Loucy (cell line): ENCODE data around the gene LRRN4CL.

Experiments
- H2AFZ ChIP-seq: fragments of 200-600 bp; sonication (generic); 2 replicates; pipeline ENCODE4 v1.6.0; 2016; ENCODE audit warnings: antibody characterized with exemption, mild to moderate bottlenecking, low read length, moderate library complexity
- H3F3A ChIP-seq: fragments of 200-600 bp; 2 replicates; pipeline ENCODE4 v1.6.0; 2016; ENCODE audit warnings: antibody characterized with exemption, low read depth, mild to moderate bottlenecking
- H3K27me3 ChIP-seq: fragments of 200-600 bp; sonication (generic); 2 replicates; pipeline ENCODE4 v1.6.1; 2014; ENCODE audit warnings: low read length, mild to moderate bottlenecking; ENCODE audit not compliant: insufficient read depth, poor library complexity, severe bottlenecking
- H3K36me3 ChIP-seq: fragments of 200-600 bp; sonication (generic); 2 replicates; pipeline ENCODE4 v1.6.1; 2016; ENCODE audit warnings: low read length; ENCODE audit not compliant: insufficient read depth
- H3K4me1 ChIP-seq: fragments of 200-600 bp; sonication (generic); 2 replicates; pipeline ENCODE4 v1.5.1; 2014; ENCODE audit warnings: low read length, mild to moderate bottlenecking; ENCODE audit not compliant: insufficient read depth, poor library complexity, severe bottlenecking
- H3K4me2 ChIP-seq: fragments of 200-600 bp; sonication (generic); 2 replicates; pipeline ENCODE4 v1.6.0; 2014; ENCODE audit warnings: antibody characterized with exemption, low read length, low read depth, mild to moderate bottlenecking; ENCODE audit not compliant: poor library complexity, severe bottlenecking
- H3K4me3 ChIP-seq: fragments of 200-600 bp; sonication (generic); 2 replicates; pipeline ENCODE4 v1.5.1; 2014; ENCODE audit warnings: low read length, mild to moderate bottlenecking, mixed read lengths; ENCODE audit not compliant: poor library complexity, severe bottlenecking
- H3K79me2 ChIP-seq: fragments of 200-600 bp; sonication (generic); 2 replicates; pipeline ENCODE4 v1.6.1; 2014; ENCODE audit warnings: low read length; ENCODE audit not compliant: insufficient read depth
- H3K9ac ChIP-seq: fragments of 200-600 bp; sonication (generic); 2 replicates; pipeline ENCODE4 v1.6.0; 2014; ENCODE audit warnings: mild to moderate bottlenecking, low read depth, low read length, moderate library complexity; ENCODE audit not compliant: poor library complexity, severe bottlenecking
- H3K9me2 ChIP-seq: fragments of 200-600 bp; sonication (generic); replicated peaks from 2 replicates; pipeline ENCODE4 v1.6.1; 2016; ENCODE audit warnings: low read depth, low read length, mixed read lengths
- H3K9me3 ChIP-seq: fragments of 200-600 bp; sonication (generic); 2 replicates; pipeline ENCODE4 v1.6.1; 2014; ENCODE audit warnings: mild to moderate bottlenecking, antibody characterized with exemption, low read length, low read depth; ENCODE audit not compliant: insufficient read depth
- H4K20me1 ChIP-seq: fragments of 200-600 bp; sonication (generic); 2 replicates; pipeline ENCODE4 v1.6.0; 2014; ENCODE audit warnings: antibody characterized with exemption, low read length, mild to moderate bottlenecking; ENCODE audit not compliant: insufficient read depth, poor library complexity, severe bottlenecking
- EZH2phosphoT487 ChIP-seq: fragments of 200-600 bp; IDR thresholded peaks from 2 replicates; pipeline ENCODE4 v1.6.1; 2018; ENCODE audit warnings: antibody characterized with exemption, mild to moderate bottlenecking, moderate library complexity, borderline replicate concordance
- TF ChIP-seq, protein P1 (sequence below): fragments of 200-600 bp; sonication (generic); conservative IDR thresholded peaks from 2 replicates; pipeline ENCODE4 v1.5.1; 2014; ENCODE audit warnings: mild to moderate bottlenecking, antibody characterized with exemption, low read length

Gene LRRN4CL

GRCh38 chr11:62728171-62728988, 39.0 kb upstream of the LRRN4CL start, which contains the start of gene TTC9C:
TTC9C (plus strand) TSS chr11:62728486; CDS start chr11:62728849, 363 bp downstream.
- Histone ChIP-seq H3K4me2 (peak within 1 kb of the TSS; percentile 81), H3F3A (peaks cover 3% of the 10 kb centered on the region), H3K79me2 (peaks cover 78% of the 10 kb centered on the region), H2AFZ (peak within 1 kb of the TSS; percentile 88), H3K36me3 (peaks cover 14% of the 10 kb centered on the region; the same call in 1 of the 2 replicates), H4K20me1 (peaks cover 56% of the 10 kb centered on the region), H3K4me3 (peak within 1 kb of the TSS; percentile 92), H3K27me3 (no peaks in the 10 kb centered on the region), H3K4me1 (peaks cover 27% of the 10 kb centered on the region), H3K9me3 (no peaks in the 10 kb centered on the region), H3K9ac (peak within 1 kb of the TSS; percentile 98), H3K9me2 (no peaks in the 10 kb centered on the region)
- no peak for TF ChIP-seq EZH2phosphoT487
- TF ChIP-seq, protein P1, sequence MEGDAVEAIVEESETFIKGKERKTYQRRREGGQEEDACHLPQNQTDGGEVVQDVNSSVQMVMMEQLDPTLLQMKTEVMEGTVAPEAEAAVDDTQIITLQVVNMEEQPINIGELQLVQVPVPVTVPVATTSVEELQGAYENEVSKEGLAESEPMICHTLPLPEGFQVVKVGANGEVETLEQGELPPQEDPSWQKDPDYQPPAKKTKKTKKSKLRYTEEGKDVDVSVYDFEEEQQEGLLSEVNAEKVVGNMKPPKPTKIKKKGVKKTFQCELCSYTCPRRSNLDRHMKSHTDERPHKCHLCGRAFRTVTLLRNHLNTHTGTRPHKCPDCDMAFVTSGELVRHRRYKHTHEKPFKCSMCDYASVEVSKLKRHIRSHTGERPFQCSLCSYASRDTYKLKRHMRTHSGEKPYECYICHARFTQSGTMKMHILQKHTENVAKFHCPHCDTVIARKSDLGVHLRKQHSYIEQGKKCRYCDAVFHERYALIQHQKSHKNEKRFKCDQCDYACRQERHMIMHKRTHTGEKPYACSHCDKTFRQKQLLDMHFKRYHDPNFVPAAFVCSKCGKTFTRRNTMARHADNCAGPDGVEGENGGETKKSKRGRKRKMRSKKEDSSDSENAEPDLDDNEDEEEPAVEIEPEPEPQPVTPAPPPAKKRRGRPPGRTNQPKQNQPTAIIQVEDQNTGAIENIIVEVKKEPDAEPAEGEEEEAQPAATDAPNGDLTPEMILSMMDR, result no peak

DNA sequence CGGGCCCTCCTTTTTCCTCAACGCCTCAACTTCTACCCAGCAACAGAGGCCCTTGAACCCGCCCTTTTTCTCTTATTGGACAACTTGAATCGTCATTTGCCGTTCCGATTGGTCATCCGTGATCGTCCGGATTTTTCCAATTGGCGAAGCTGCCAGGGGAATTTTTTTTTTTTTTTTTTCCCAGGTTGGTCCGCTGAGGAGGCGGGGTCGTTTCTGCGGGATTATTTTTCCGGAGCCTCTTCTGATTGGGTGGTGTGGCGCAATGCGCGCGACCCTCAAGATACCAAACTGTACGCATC, 38.5 kb upstream of the LRRN4CL start:
- Histone ChIP-seq H3F3A (peaks cover 3% of the 10 kb centered on the region), H3K9ac (peak overlapping the region; percentile 98), H3K36me3 (peaks cover 20% of the 10 kb centered on the region; the same call in 1 of the 2 replicates), H3K27me3 (no peaks in the 10 kb centered on the region), H3K9me2 (no peaks in the 10 kb centered on the region), H3K9me3 (no peaks in the 10 kb centered on the region), H4K20me1 (peaks cover 57% of the 10 kb centered on the region), H3K4me2 (peak overlapping the region; percentile 81), H2AFZ (peak overlapping the region; percentile 88), H3K4me3 (peak overlapping the region; percentile 92), H3K4me1 (peaks cover 29% of the 10 kb centered on the region), H3K79me2 (peaks cover 78% of the 10 kb centered on the region)
- TF ChIP-seq EZH2phosphoT487, result no peak
- TF ChIP-seq, protein P1, result no peak

DNA sequence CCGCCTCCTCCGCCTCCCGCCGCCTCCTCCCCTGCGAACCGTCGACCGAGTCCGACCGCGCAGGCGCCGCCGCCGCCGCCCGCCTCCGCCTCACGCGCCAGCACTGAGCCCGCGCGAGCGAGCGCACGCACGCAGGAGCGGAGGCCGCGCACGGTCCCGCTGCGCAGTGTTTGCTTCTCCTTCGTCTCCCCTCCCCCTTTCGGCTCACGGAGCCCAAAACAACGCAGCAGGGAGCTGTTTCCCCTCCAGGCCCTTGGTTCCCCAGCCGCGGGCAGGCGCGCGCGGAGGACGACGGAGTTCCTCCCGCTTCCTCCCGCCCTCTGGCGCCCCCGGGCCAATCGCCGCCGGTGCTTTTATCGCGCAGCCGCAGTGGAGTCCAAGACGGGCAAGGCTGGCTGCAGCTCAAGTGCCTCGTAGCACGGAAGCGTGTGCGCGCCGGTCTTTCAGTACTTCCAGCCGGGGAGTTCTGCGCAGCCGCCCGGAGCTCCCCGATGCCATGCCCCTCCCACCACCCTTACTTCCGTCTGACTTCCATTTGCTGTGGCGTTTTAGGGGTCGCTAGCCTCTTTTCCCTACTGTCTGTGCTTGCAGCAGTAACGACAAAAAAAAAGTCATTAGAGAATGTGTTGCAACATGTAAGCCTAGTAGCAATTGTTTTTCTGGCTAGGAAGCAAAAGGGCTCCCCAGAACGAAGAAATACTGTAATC, 38.0 kb upstream of the LRRN4CL start, which contains the start of gene HNRNPUL2:
TSS of gene HNRNPUL2 (minus strand) at position 293 of the 707 bp plus-strand sequence. CDS start 301 bp downstream, outside the sequence.
- Histone ChIP-seq H3F3A (peaks cover 3% of the 10 kb centered on the region), H4K20me1 (peaks cover 62% of the 10 kb centered on the region), H3K9me2 (no peaks in the 10 kb centered on the region), H3K9me3 (no peaks in the 10 kb centered on the region), H3K4me2 (peak within 1 kb of the TSS; percentile 98), H3K9ac (peak within 1 kb of the TSS; percentile 98), H3K36me3 (peaks cover 25% of the 10 kb centered on the region; the same call in 1 of the 2 replicates), H3K4me1 (peaks cover 34% of the 10 kb centered on the region), H3K79me2 (peaks cover 79% of the 10 kb centered on the region), H3K27me3 (no peaks in the 10 kb centered on the region), H3K4me3 (peak within 1 kb of the TSS; percentile 92), H2AFZ (peak within 1 kb of the TSS; percentile 88)
- no peak for TF ChIP-seq EZH2phosphoT487
- TF ChIP-seq, protein P1, result no peak
